Measurements from ENCODE around the gene TRHDE.
"Not testable (repeated sequence)": the region's sequence is repeated elsewhere in the genome, so short reads cannot be mapped to it uniquely, and the experiment has no call there.

Gene TRHDE

GRCh38 chr12:72658615-72659014 is 386.4 kb downstream of the TRHDE start:
- no peak for DNase-seq (ENCODE audit: low read depth)
- no peak overlapping the region for H3K4me3 ChIP-seq (ENCODE audit: control insufficient read depth, low read depth, low read length)
- TF ChIP-seq, protein P1, sequence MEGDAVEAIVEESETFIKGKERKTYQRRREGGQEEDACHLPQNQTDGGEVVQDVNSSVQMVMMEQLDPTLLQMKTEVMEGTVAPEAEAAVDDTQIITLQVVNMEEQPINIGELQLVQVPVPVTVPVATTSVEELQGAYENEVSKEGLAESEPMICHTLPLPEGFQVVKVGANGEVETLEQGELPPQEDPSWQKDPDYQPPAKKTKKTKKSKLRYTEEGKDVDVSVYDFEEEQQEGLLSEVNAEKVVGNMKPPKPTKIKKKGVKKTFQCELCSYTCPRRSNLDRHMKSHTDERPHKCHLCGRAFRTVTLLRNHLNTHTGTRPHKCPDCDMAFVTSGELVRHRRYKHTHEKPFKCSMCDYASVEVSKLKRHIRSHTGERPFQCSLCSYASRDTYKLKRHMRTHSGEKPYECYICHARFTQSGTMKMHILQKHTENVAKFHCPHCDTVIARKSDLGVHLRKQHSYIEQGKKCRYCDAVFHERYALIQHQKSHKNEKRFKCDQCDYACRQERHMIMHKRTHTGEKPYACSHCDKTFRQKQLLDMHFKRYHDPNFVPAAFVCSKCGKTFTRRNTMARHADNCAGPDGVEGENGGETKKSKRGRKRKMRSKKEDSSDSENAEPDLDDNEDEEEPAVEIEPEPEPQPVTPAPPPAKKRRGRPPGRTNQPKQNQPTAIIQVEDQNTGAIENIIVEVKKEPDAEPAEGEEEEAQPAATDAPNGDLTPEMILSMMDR (conservative IDR thresholded peaks at IDR 0.05; ENCODE audit: control insufficient read depth, insufficient read depth, low read depth, low read length) = no peak

DNA sequence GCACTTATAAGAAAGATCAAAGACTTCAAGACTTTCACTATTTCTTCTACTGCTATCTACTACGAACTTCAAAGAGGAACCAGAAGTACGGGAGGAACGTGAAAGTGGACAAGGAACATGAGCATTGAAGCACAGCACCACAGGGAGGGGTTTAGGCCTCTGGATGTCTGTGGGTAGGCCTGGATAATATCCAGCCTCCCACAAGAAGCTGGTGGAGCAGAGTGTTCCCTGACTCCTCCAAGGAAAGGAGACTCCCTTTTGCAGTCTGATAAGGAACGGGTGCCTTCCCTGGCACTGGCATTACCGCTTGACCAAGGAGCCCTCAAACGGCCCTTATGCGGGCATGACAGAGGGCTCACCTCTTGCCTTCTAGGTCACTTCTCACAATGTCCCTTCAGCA is 388.0 kb downstream of the TRHDE start:
- DNase-seq (ENCODE audit: low read depth); H3K4me3 ChIP-seq (ENCODE audit: control insufficient read depth, low read depth, low read length): not testable (repeated sequence)

- DNase-seq (ENCODE audit: low read depth) = no peak
- TF ChIP-seq, protein P1 (conservative IDR thresholded peaks at IDR 0.05; ENCODE audit: control insufficient read depth, insufficient read depth, low read depth, low read length) = no peak
- H3K4me3 ChIP-seq (ENCODE audit: control insufficient read depth, low read depth, low read length) = no peak overlapping the region
Observed at GRCh38 chr12:72673853-72674252, 401.7 kb downstream of the TRHDE start.

GRCh38 chr12:72676556-72676955 is 404.4 kb downstream of the TRHDE start:
- TF ChIP-seq, protein P1 (conservative IDR thresholded peaks at IDR 0.05; ENCODE audit: control insufficient read depth, insufficient read depth, low read depth, low read length) = no peak
- H3K4me3 ChIP-seq (ENCODE audit: control insufficient read depth, low read depth, low read length) = no peak overlapping the region
- no peak for DNase-seq (ENCODE audit: low read depth)

GRCh38 chr12:72677139-72677538 is 405.0 kb downstream of the TRHDE start:
- TF ChIP-seq, protein P1 (conservative IDR thresholded peaks at IDR 0.05; ENCODE audit: control insufficient read depth, insufficient read depth, low read depth, low read length) = no peak
- no peak overlapping the region for H3K4me3 ChIP-seq (ENCODE audit: control insufficient read depth, low read depth, low read length)
- no peak for DNase-seq (ENCODE audit: low read depth)

- TF ChIP-seq, protein P1 (conservative IDR thresholded peaks at IDR 0.05; ENCODE audit: control insufficient read depth, insufficient read depth, low read depth, low read length) = no peak
- no peak overlapping the region for H3K4me3 ChIP-seq (ENCODE audit: control insufficient read depth, low read depth, low read length)
- no peak for DNase-seq (ENCODE audit: low read depth)
Observed at GRCh38 chr12:72677846-72678245, 405.7 kb downstream of the TRHDE start.

DNA sequence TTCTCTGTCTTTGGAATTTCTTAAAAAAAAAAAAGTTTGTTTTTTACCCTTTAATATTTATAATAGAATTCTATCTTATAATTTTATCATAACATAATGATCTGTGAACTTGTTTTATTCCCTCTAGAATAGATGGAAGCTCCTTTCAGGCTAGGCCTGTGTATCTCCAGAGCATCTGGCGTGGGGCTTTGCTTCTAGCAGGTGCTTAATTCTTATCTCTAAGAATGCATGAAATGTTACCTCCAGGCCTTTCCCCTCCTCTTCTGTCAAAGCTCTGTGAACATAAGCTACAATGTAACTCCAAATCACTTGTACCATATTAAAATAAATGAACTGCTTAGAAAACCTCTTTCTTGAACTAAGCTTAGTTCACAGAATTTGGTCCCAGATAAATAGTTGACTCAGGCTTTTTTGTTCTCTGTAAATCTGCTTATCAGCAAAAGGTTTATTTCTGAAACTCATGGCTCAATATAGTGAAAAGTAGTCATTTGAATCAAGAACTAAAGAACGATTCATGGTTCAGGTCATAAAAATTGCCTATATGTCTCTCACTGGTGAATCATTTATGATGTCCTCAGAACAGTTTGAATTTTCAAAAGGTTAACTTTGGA is 407.1 kb downstream of the TRHDE start:
- DNase-seq (ENCODE audit: low read depth) = no peak
- TF ChIP-seq, protein P1 (conservative IDR thresholded peaks at IDR 0.05; ENCODE audit: control insufficient read depth, insufficient read depth, low read depth, low read length) = no peak
- no peak overlapping the region for H3K4me3 ChIP-seq (ENCODE audit: control insufficient read depth, low read depth, low read length)

Measured in fibroblast of mammary gland (primary cell).